Endothelial cell of umbilical vein (primary cell): ENCODE data around the gene C10orf71. TPM values are rescaled to one million over a fixed set of nuclear protein-coding genes. Genes with fewer than 3 reads are reported as not detected.

ENCODE experiments used
- BruUV-seq: library from RNA; stranded (reverse); fragments of 400-500 nt; replicated peaks from 2 replicates; lab custom pipeline; 2021; lab: Mats Ljungman, UMichigan
- CTCF ChIA-PET: fragments of 300-600, 350-600 bp; sonication (Branson Sonifier 250); formaldehyde crosslinking; loops from one replicate; lab custom pipeline; 2021; ENCODE audit warnings: antibody characterized with exemption, inconsistent platforms; lab: Charles Lee
- POLR2A ChIA-PET: fragments of 300-600, 350-600 bp; sonication (Branson Sonifier 250); formaldehyde crosslinking; loops from one replicate; lab custom pipeline; 2021; ENCODE audit warnings: antibody characterized with exemption, inconsistent platforms; lab: Charles Lee
- DNase-seq: peaks from one replicate; pipeline ENCODE4 v3.0.0-alpha.2; 2011; ENCODE audit warnings: low read depth, low spot score
- FAIRE-seq: peaks from 2 replicates; lab custom pipeline; 2011; peaks lifted over from hg19 to GRCh38; lab: Jason Lieb, UNC
- H2AFZ ChIP-seq: 2 replicates; pipeline ENCODE4 v1.6.0; 2012; ENCODE audit warnings: low read depth, low read length, control low read depth, inconsistent platforms
- H3K27ac ChIP-seq: 2 replicates; pipeline ENCODE4 v1.5.1; 2011; ENCODE audit warnings: low read depth, mild to moderate bottlenecking, control low read depth, low read length, moderate library complexity; ENCODE audit not compliant: insufficient read depth
- H3K27me3 ChIP-seq, 2 experiments: 2 replicates each; pipeline versions ENCODE4 v1.6.0 to v1.6.1; 2011; ENCODE audit warnings: low read length in 2 of 2, mixed read lengths in 1 of 2; ENCODE audit not compliant: control insufficient read depth in 2 of 2, insufficient read depth in 2 of 2
- H3K36me3 ChIP-seq, 2 experiments: 2 replicates in 1 of 2; 3 replicates in 1 of 2; pipeline ENCODE4 v1.5.1; 2011; ENCODE audit warnings: low read length in 2 of 2, mild to moderate bottlenecking in 1 of 2, moderate library complexity in 1 of 2; ENCODE audit not compliant: control insufficient read depth in 2 of 2, insufficient read depth in 2 of 2; ENCODE audit errors: extremely low read depth in 1 of 2
- H3K4me1 ChIP-seq: 3 replicates; pipeline ENCODE4 v1.5.1; 2011; ENCODE audit warnings: mild to moderate bottlenecking, low read length; ENCODE audit not compliant: control insufficient read depth, insufficient read depth; ENCODE audit errors: extremely low read depth
- H3K4me2 ChIP-seq: 2 replicates; pipeline ENCODE4 v1.6.1; 2011; ENCODE audit warnings: low read length, control low read depth, mixed read lengths; ENCODE audit not compliant: insufficient read depth
- H3K4me3 ChIP-seq, 3 experiments: fragments of 200-600 bp in 1 of 3; sonication (generic), shearing (Covaris generic) in 1 of 3; replicated peaks in 1 of 3; 2 replicates each; pipeline ENCODE4 v1.5.1; 2011 to 2016; ENCODE audit warnings: control low read depth in 3 of 3, low read length in 3 of 3, mild to moderate bottlenecking in 2 of 3, inconsistent platforms in 1 of 3, low read depth in 1 of 3, moderate library complexity in 1 of 3; ENCODE audit not compliant: insufficient read depth in 1 of 3
- H3K79me2 ChIP-seq: 2 replicates; pipeline ENCODE4 v1.6.0; 2012; ENCODE audit warnings: low read length, inconsistent platforms; ENCODE audit not compliant: control insufficient read depth, insufficient read depth
- H3K9ac ChIP-seq: replicated peaks from 2 replicates; pipeline ENCODE3; 2011; ENCODE audit warnings: low read length, control low read depth; ENCODE audit not compliant: insufficient read depth; ENCODE audit errors: extremely low read depth
- H3K9me1 ChIP-seq: replicated peaks from 3 replicates; pipeline ENCODE4 v1.6.0; 2011; ENCODE audit warnings: mild to moderate bottlenecking, low read length; ENCODE audit not compliant: control insufficient read depth, insufficient read depth; ENCODE audit errors: extremely low read depth
- H3K9me3 ChIP-seq: replicated peaks from 2 replicates; pipeline ENCODE4 v1.5.1; 2012; ENCODE audit warnings: low read length, inconsistent platforms; ENCODE audit not compliant: control insufficient read depth, insufficient read depth
- H4K20me1 ChIP-seq: replicated peaks from 2 replicates; pipeline ENCODE3; 2011; ENCODE audit warnings: mild to moderate bottlenecking, low read length; ENCODE audit not compliant: control insufficient read depth, insufficient read depth; ENCODE audit errors: extremely low read depth
- CTCF ChIP-seq, 2 donors: IDR thresholded peaks; 1 replicate in 1 of 2; 2 replicates in 1 of 2; pipeline ENCODE4 v1.5.1; 2011; ENCODE audit warnings: low read length in 2 of 2, mild to moderate bottlenecking in 2 of 2, moderate library complexity in 2 of 2, control low read depth in 1 of 2, inconsistent platforms in 1 of 2, low read depth in 1 of 2; ENCODE audit not compliant: insufficient read depth in 1 of 2; ENCODE audit errors: extremely low read depth in 1 of 2
- EZH2 ChIP-seq: IDR thresholded peaks from 2 replicates; pipeline ENCODE4 v1.6.1; 2012; ENCODE audit warnings: borderline replicate concordance, low read depth, mild to moderate bottlenecking, moderate library complexity, low read length, inconsistent platforms; ENCODE audit not compliant: severe bottlenecking
- FOS ChIP-seq: IDR thresholded peaks from 2 replicates; pipeline ENCODE4 v1.6.1; 2011; ENCODE audit warnings: mild to moderate bottlenecking, low read length, moderate library complexity, borderline replicate concordance; ENCODE audit not compliant: insufficient read depth
- GATA2 ChIP-seq: IDR thresholded peaks from 2 replicates; pipeline ENCODE4 v1.7.0; 2011; ENCODE audit warnings: low read depth, mild to moderate bottlenecking, moderate library complexity, mixed read lengths, low read length; ENCODE audit not compliant: insufficient read length, insufficient read depth
- JUN ChIP-seq: IDR thresholded peaks from 2 replicates; pipeline ENCODE4 v1.6.1; 2011; ENCODE audit warnings: borderline replicate concordance, low read depth; ENCODE audit not compliant: insufficient read length, insufficient read depth
- MYC ChIP-seq: IDR thresholded peaks from one replicate; pipeline ENCODE4 v1.6.1; 2011; ENCODE audit warnings: mild to moderate bottlenecking, low read depth, low read length
- POLR2A ChIP-seq: IDR thresholded peaks from 2 replicates; pipeline ENCODE4 v1.6.1; 2012; ENCODE audit warnings: low read depth, mild to moderate bottlenecking, control low read depth, low read length
- dilution Hi-C: fragments of 300-500 bp; cut with MboI; formaldehyde crosslinking; loops from one replicate; pipeline ENCODE4 v1.15.0; 2019; ENCODE audit warnings: low sequenced_read_pairs; ENCODE audit not compliant: extremely low pct_ligation_motif_present
- intact Hi-C: fragments of 100-400 bp; cut with micrococcal nuclease; formaldehyde crosslinking; loops from one replicate; pipeline ENCODE4 v1.10.0; 2022
- polyA plus RNA-seq, 4 experiments: library from polyadenylated mRNA; depleted of rRNA in 3 of 4; stranded (reverse) in 3 of 4; unstranded in 1 of 4; fragments of >200 nt; gene quantifications; 2 replicates each; pipeline versions ENCODE4 v1.2.1 to v1.2.3, GENCODE V29; 2011 to 2012; ENCODE audit warnings: missing spikeins in 1 of 4
- total RNA-seq: library from RNA; stranded (reverse); gene quantifications from 2 replicates; pipeline ENCODE4 v1.2.3, GENCODE V29; 2021
- TF ChIP-seq, protein P1 (sequence below): IDR thresholded peaks from 2 replicates; pipeline ENCODE4 v1.6.1; 2011; ENCODE audit not compliant: insufficient read depth, insufficient read length

C10orf71 gene
- total and polyA plus RNA-seq, 2 donors (not counting 3 experiments of a cell fraction or from before 2014, with no cell fraction given), result not detected

DNA sequence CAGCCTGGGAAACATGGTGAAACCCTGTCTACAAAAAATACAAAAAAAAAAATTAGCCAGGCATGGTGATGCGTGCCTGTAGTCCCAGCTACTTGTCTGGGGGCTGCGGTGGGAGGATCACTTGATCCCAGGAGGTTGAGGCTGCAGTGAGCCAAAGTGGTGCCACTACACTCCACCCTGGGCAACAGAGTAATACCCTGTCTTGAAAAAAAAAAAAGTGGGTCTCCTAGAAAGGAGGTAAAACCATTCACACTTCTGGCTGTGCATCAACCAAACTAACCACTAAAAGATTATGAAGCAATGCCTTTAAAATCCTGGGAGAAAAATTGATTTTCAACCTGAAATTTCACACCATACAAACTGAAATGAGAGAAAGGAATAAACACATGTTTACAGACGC is 35.4 kb upstream of the C10orf71 start:
- H3K36me3 ChIP-seq, result no peaks in the 10 kb centered on the region
- dilution Hi-C loops, result no loop called here

More for the DNA sequence above, 35.4 kb upstream of the C10orf71 start:
- Histone ChIP-seq H3K9me3 (no peaks in the 10 kb centered on the region), H3K4me2 (no peak overlapping the region), H4K20me1 (no peaks in the 10 kb centered on the region), H2AFZ (no peak overlapping the region), H3K79me2 (no peaks in the 10 kb centered on the region), H3K9ac (no peak overlapping the region), H3K4me1 (no peaks in the 10 kb centered on the region), H3K4me3 (no peak overlapping the region), H3K9me1 (no peaks in the 10 kb centered on the region), H3K27me3 (peaks cover 0 to 2% of the 10 kb centered on the region in 2 experiments), H3K27ac (no peak overlapping the region)
- DNase-seq (no peak), FAIRE-seq (no peak)
- CTCF ChIA-PET, result no interaction called here
- intact Hi-C loops, result no loop called here
- POLR2A ChIA-PET, result no interaction called here
- no TSS peak for BruUV-seq
- TF ChIP-seq FOS (no peak), EZH2 (no peak), POLR2A (no peak), CTCF (IDR thresholded peaks at IDR 0.05; ENCODE audit: extremely low read depth in 1 of 2, insufficient read depth in 1 of 2, low read depth in 1 of 2, low read length in 2 of 2) (no peak), GATA2 (no peak), JUN (no peak), MYC (no peak)
- TF ChIP-seq, protein P1, sequence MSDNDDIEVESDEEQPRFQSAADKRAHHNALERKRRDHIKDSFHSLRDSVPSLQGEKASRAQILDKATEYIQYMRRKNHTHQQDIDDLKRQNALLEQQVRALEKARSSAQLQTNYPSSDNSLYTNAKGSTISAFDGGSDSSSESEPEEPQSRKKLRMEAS, result no peak
